IMR-90 (cell line): Measurements from ENCODE around the gene S100A16. TPM values are rescaled to one million over a fixed set of nuclear protein-coding genes. Genes with fewer than 3 reads are reported as not detected.

Experiments used
- ATAC-seq: fragments of 200-7000 bp; cut with Tn5 transposase; 2 replicates; pipeline ENCODE4 v1.9.1; 2020; ENCODE audit warnings: low read depth, mild to moderate bottlenecking, moderate library complexity
- BruUV-seq: library from RNA; stranded (reverse); fragments of 400-500 nt; replicated peaks from 2 replicates; lab custom pipeline; 2021; lab: Mats Ljungman, UMichigan
- CTCF ChIA-PET: fragments of 300-600 bp; formaldehyde crosslinking; extraction: SDS; loops from one replicate; lab custom pipeline; 2021; ENCODE audit warnings: antibody characterized with exemption; lab: Yijun Ruan, JAX
- POLR2A ChIA-PET: fragments of 300-600 bp; sonication (Branson Sonifier 250); formaldehyde crosslinking; loops from one replicate; lab custom pipeline; 2022; ENCODE audit warnings: antibody characterized with exemption; ENCODE audit not compliant: unreplicated experiment; lab: Charles Lee
- DNase-seq: peaks from one replicate; pipeline ENCODE4 v3.0.0; 2013
- H2AFZ ChIP-seq: replicated peaks from 2 replicates; pipeline ENCODE3; 2013; ENCODE audit warnings: low read length, mild to moderate bottlenecking; ENCODE audit not compliant: poor library complexity
- H2AK5ac ChIP-seq: 2 replicates; pipeline ENCODE4 v1.6.1; 2013; ENCODE audit warnings: low read depth, low read length, inconsistent platforms
- H2AK9ac ChIP-seq: replicated peaks from 2 replicates; pipeline ENCODE3; 2013; ENCODE audit warnings: mild to moderate bottlenecking, low read depth, low read length, moderate library complexity; ENCODE audit not compliant: poor library complexity
- H2BK120ac ChIP-seq: 2 replicates; pipeline ENCODE4 v1.6.1; 2013; ENCODE audit warnings: low read depth, low read length, inconsistent platforms
- H2BK15ac ChIP-seq: 3 replicates; pipeline ENCODE4 v1.6.1; 2013; ENCODE audit warnings: low read depth, low read length, inconsistent platforms
- H2BK20ac ChIP-seq: 2 replicates; pipeline ENCODE4 v1.6.1; 2013; ENCODE audit warnings: low read depth, mild to moderate bottlenecking, inconsistent platforms, low read length, moderate library complexity
- H2BK5ac ChIP-seq: 2 replicates; pipeline ENCODE4 v1.6.1; 2013; ENCODE audit warnings: mild to moderate bottlenecking, low read depth, low read length, inconsistent platforms; ENCODE audit not compliant: poor library complexity, severe bottlenecking
- H3K14ac ChIP-seq: replicated peaks from 2 replicates; pipeline ENCODE4 v1.6.1; 2013; ENCODE audit warnings: low read depth, low read length, inconsistent platforms
- H3K18ac ChIP-seq: 2 replicates; pipeline ENCODE4 v1.6.1; 2013; ENCODE audit warnings: low read depth, low read length, control low read depth
- H3K23ac ChIP-seq: 2 replicates; pipeline ENCODE4 v1.6.1; 2013; ENCODE audit warnings: low read depth, low read length, inconsistent platforms
- H3K27ac ChIP-seq: 2 replicates; pipeline ENCODE4 v1.5.1; 2013; ENCODE audit warnings: mild to moderate bottlenecking, control low read depth, low read length; ENCODE audit not compliant: insufficient read depth
- H3K27me3 ChIP-seq: 2 replicates; pipeline ENCODE4 v1.6.1; 2013; ENCODE audit warnings: low read length; ENCODE audit not compliant: control insufficient read depth, insufficient read depth
- H3K36me3 ChIP-seq: 2 replicates; pipeline ENCODE4 v1.6.1; 2013; ENCODE audit warnings: low read length, mixed read lengths; ENCODE audit not compliant: control insufficient read depth, insufficient read depth
- H3K4ac ChIP-seq: 2 replicates; pipeline ENCODE4 v1.6.1; 2013; ENCODE audit warnings: low read depth, low read length, inconsistent platforms
- H3K4me1 ChIP-seq: 2 replicates; pipeline ENCODE4 v1.6.1; 2013; ENCODE audit warnings: low read length, mixed read lengths; ENCODE audit not compliant: control insufficient read depth, insufficient read depth
- H3K4me2 ChIP-seq: 2 replicates; pipeline ENCODE4 v1.6.1; 2013; ENCODE audit warnings: low read depth, mild to moderate bottlenecking, control low read depth, low read length, moderate library complexity
- H3K4me3 ChIP-seq: 2 replicates; pipeline ENCODE4 v1.5.1; 2013; ENCODE audit warnings: low read depth, mild to moderate bottlenecking, control low read depth, low read length, moderate library complexity; ENCODE audit not compliant: insufficient read depth
- H3K56ac ChIP-seq: 2 replicates; pipeline ENCODE4 v1.6.1; 2013; ENCODE audit warnings: low read length, inconsistent platforms; ENCODE audit not compliant: insufficient read depth; ENCODE audit errors: extremely low read depth
- H3K79me1 ChIP-seq, 2 experiments: 2 replicates each; pipeline ENCODE4 v1.6.1; 2013; ENCODE audit warnings: low read length in 2 of 2, inconsistent platforms in 1 of 2, low read depth in 1 of 2
- H3K9ac ChIP-seq: 2 replicates; pipeline ENCODE4 v1.6.1; 2013; ENCODE audit warnings: low read depth, low read length, control low read depth
- H3K9me1 ChIP-seq: 2 replicates; pipeline ENCODE4 v1.6.1; 2013; ENCODE audit warnings: low read length, inconsistent platforms; ENCODE audit not compliant: insufficient read depth
- H3K9me3 ChIP-seq: 2 replicates; pipeline ENCODE4 v1.6.1; 2013; ENCODE audit warnings: low read length; ENCODE audit not compliant: control insufficient read depth, insufficient read depth
- H4K20me1 ChIP-seq: 2 replicates; pipeline ENCODE4 v1.6.1; 2013; ENCODE audit warnings: low read length, inconsistent platforms; ENCODE audit not compliant: insufficient read depth
- H4K5ac ChIP-seq: 2 replicates; pipeline ENCODE4 v1.6.1; 2013; ENCODE audit warnings: mild to moderate bottlenecking, low read depth, low read length, control low read depth
- H4K8ac ChIP-seq, 2 experiments: 2 replicates each; pipeline ENCODE4 v1.6.1; 2013; ENCODE audit warnings: low read depth in 2 of 2, low read length in 2 of 2, control low read depth in 1 of 2, inconsistent platforms in 1 of 2
- H4K91ac ChIP-seq: 2 replicates; pipeline ENCODE4 v1.6.1; 2013; ENCODE audit warnings: low read depth, low read length, inconsistent platforms; ENCODE audit not compliant: insufficient read depth
- ELK1 ChIP-seq: fragments of 150-350 bp; IDR thresholded peaks from 2 replicates; pipeline ENCODE4 v1.6.1; 2016; ENCODE audit warnings: low read depth, mild to moderate bottlenecking, low read length, moderate library complexity, borderline replicate concordance
- FOS ChIP-seq: fragments of 150-350 bp; IDR thresholded peaks from 2 replicates; pipeline ENCODE4 v1.6.1; 2016; ENCODE audit warnings: low read depth, low read length
- MAFK ChIP-seq: IDR thresholded peaks from 2 replicates; pipeline ENCODE4 v1.6.1; 2012; ENCODE audit warnings: low read depth, low read length, improper control_type of control experiment
- MXI1 ChIP-seq: IDR thresholded peaks from 2 replicates; pipeline ENCODE4 v1.6.1; 2012; ENCODE audit warnings: low read depth, mild to moderate bottlenecking, low read length, moderate library complexity, borderline replicate concordance
- POLR2A ChIP-seq: IDR thresholded peaks from 2 replicates; pipeline ENCODE4 v1.6.1; 2012; ENCODE audit warnings: mild to moderate bottlenecking, low read depth, low read length
- RCOR1 ChIP-seq: IDR thresholded peaks from 2 replicates; pipeline ENCODE4 v1.6.1; 2012; ENCODE audit warnings: mild to moderate bottlenecking, low read length, improper control_type of control experiment; ENCODE audit not compliant: insufficient replicate concordance
- RFX5 ChIP-seq: IDR thresholded peaks from 2 replicates; pipeline ENCODE4 v1.8.0; 2012; ENCODE audit warnings: low read depth, mild to moderate bottlenecking, low read length, moderate library complexity
- WGBS, 2 experiments: methylation state at CpG; one replicate each; pipeline versions ENCODE4 v1.1.5 to v1.1.7; 2013; ENCODE audit warnings: missing lambda C conversion rate in 2 of 2; ENCODE audit not compliant: insufficient read length in 1 of 2; ENCODE audit errors: extremely low coverage in 2 of 2; 5-methylcytosine and 5-hydroxymethylcytosine counted together
- dilution Hi-C: fragments of 300-500 bp; cut with HindIII; formaldehyde crosslinking; loops from one replicate; pipeline ENCODE4 v1.14.3; 2018; ENCODE audit warnings: low sequenced_read_pairs; ENCODE audit not compliant: unreplicated experiment
- in situ Hi-C: fragments of 300-500 bp; cut with MboI; formaldehyde crosslinking; loops from 3 replicates; pipeline ENCODE4 v1.14.3; 2019; ENCODE audit warnings: low sequenced_read_pairs, inconsistent platforms, mixed read lengths
- intact Hi-C: fragments of 100-400 bp; cut with micrococcal nuclease; formaldehyde crosslinking; loops from 2 replicates; pipeline ENCODE4 v1.10.0; 2022
- polyA plus RNA-seq, 3 experiments: library from polyadenylated mRNA; depleted of rRNA; stranded (reverse); fragments of >200 nt; gene quantifications; 2 replicates each; pipeline ENCODE4 v1.2.3, GENCODE V29; 2012; ENCODE audit warnings: low replicate concordance in 1 of 3
- total RNA-seq: library from RNA; depleted of rRNA; stranded (reverse); fragments of >200 nt; gene quantifications from 2 replicates; pipeline ENCODE4 v1.2.3, GENCODE V29; 2012

The S100A16 gene
- total and polyA plus RNA-seq, 2 of the 4 experiments (the other 2 are of a cell fraction): 201 to 515 TPM

- POLR2A ChIA-PET: no interaction called here
- Histone ChIP-seq H3K56ac (no peak overlapping the region), H3K4me1 (peaks cover 3% of the 10 kb centered on the region), H3K9me1 (no peaks in the 10 kb centered on the region; the same call in 1 of the 2 replicates), H2BK15ac (no peak overlapping the region), H4K20me1 (no peaks in the 10 kb centered on the region), H2BK120ac (no peak overlapping the region), H3K9me3 (no peaks in the 10 kb centered on the region), H2BK5ac (no peak overlapping the region), H3K36me3 (peaks cover 47% of the 10 kb centered on the region), H2AK9ac (no peak overlapping the region), H3K4me3 (no peak overlapping the region), H4K8ac (no peak overlapping the region), H2AK5ac (no peak overlapping the region), H3K79me1 (peaks cover 14 to 28% of the 10 kb centered on the region in 2 experiments; a peak in 3 of 4 replicates), H4K91ac (no peak overlapping the region), H3K18ac (no peak overlapping the region), H2BK20ac (no peak overlapping the region), H3K4ac (no peak overlapping the region), H4K5ac (no peak overlapping the region), H3K27me3 (no peaks in the 10 kb centered on the region), H3K14ac (no peak overlapping the region), H3K9ac (no peak overlapping the region), H3K23ac (no peak overlapping the region), H3K27ac (no peak overlapping the region), H2AFZ (no peak overlapping the region), H3K4me2 (no peak overlapping the region)
- DNase-seq (no peak), ATAC-seq (no peak)
- dilution Hi-C loops: no loop called here
- TF ChIP-seq FOS (no peak), RCOR1 (no peak), POLR2A (no peak; the same call in 1 of the 2 replicates), RFX5 (no peak), MAFK (no peak), ELK1 (no peak), MXI1 (no peak)
- no TSS peak for BruUV-seq
- intact Hi-C loops: no loop called here
- WGBS, 2 experiments: 85% methylated on average over 4 of the region's 9 CpGs; no CpG with 5 or more reads in 1 of the 2 experiments
- in situ Hi-C loops: no loop called here
- CTCF ChIA-PET: interaction anchor here (0.7 kb wide), 1 partner anchor 148 kb away, joined by 3 read pairs; no protein-coding TSS in a partner anchor
Measured at GRCh38 chr1:153661111-153661708, 48.3 kb upstream of the S100A16 start.
